ENCODE results near the gene GPC3.

GPC3 gene

GRCh38 chrX:133980406-133980805 is 5.0 kb downstream of the GPC3 start:
- TF ChIP-seq CTCF (conservative IDR thresholded peaks at IDR 0.05; ENCODE audit: low read depth, low read length) = no peak
- DNase-seq (ENCODE audit: low read depth) = peak; percentile 19
- no peak overlapping the region for H3K4me3 ChIP-seq (ENCODE audit: low read depth, low read length)

- no peak for DNase-seq (ENCODE audit: low read depth)
- no peak for TF ChIP-seq CTCF (conservative IDR thresholded peaks at IDR 0.05; ENCODE audit: low read depth, low read length)
- no peak overlapping the region for H3K4me3 ChIP-seq (ENCODE audit: low read depth, low read length)
Observed at GRCh38 chrX:133979641-133980230, 5.7 kb downstream of the GPC3 start.

- H3K4me3 ChIP-seq (ENCODE audit: low read depth, low read length) = no peak overlapping the region
- no peak for DNase-seq (ENCODE audit: low read depth)
- no peak for TF ChIP-seq CTCF (conservative IDR thresholded peaks at IDR 0.05; ENCODE audit: low read depth, low read length)
Observed at GRCh38 chrX:133973704-133974103, 11.7 kb downstream of the GPC3 start.

GRCh38 chrX:133972916-133973315 is 12.5 kb downstream of the GPC3 start:
- DNase-seq (ENCODE audit: low read depth) = no peak
- TF ChIP-seq CTCF (conservative IDR thresholded peaks at IDR 0.05; ENCODE audit: low read depth, low read length) = no peak
- H3K4me3 ChIP-seq (ENCODE audit: low read depth, low read length) = no peak overlapping the region

DNA sequence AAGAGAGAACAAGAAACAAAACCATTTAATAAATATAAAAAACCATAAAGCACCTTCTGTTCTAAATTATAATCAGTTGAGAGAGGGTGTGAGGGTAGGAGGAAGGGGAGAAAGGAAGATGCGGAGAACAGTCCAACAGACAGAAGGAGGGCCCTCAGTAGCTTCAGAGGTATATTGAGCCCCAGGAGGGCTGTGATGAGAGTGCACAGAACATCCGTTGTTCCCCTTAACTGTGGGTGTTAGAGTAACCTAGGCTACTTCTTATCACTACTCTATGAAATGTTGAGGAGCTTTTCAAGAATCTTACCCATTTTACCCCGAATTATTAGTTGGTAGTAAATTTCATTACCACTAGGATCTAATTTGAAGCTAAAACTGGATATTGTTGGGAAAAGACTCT is 13.8 kb downstream of the GPC3 start:
- no peak overlapping the region for H3K4me3 ChIP-seq (ENCODE audit: low read depth, low read length)
- no peak for TF ChIP-seq CTCF (conservative IDR thresholded peaks at IDR 0.05; ENCODE audit: low read depth, low read length)
- no peak for DNase-seq (ENCODE audit: low read depth)

DNA sequence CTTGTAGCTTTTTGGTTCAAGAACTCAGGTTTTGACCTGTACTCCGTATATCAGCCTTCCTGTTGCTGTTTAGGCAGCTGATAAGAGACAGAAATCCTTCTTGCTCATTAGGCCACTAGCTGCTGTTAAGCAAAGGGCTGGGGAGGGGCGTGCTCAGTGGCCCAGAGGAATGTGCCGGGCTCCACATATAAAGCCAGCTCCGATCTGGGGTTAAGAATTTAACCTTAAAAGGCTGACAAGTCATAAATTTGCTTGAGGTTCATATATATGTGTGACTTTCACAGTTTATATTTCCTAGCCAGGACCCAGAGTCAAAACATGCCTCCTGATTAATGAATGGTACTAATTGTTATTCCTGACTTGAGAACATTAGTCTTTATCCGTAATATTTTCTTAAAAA is 15.3 kb downstream of the GPC3 start:
- no peak overlapping the region for H3K4me3 ChIP-seq (ENCODE audit: low read depth, low read length)
- TF ChIP-seq CTCF (conservative IDR thresholded peaks at IDR 0.05; ENCODE audit: low read depth, low read length) = no peak
- DNase-seq (ENCODE audit: low read depth) = no peak

- TF ChIP-seq CTCF (conservative IDR thresholded peaks at IDR 0.05; ENCODE audit: low read depth, low read length) = no peak
- no peak overlapping the region for H3K4me3 ChIP-seq (ENCODE audit: low read depth, low read length)
- DNase-seq (ENCODE audit: low read depth) = no peak
Observed at GRCh38 chrX:133969191-133969590, 16.2 kb downstream of the GPC3 start.

All from choroid plexus epithelial cell (primary cell).